Measurements from ENCODE around the gene SDK2.

Gene SDK2

GRCh38 chr17:73520369-73520761, 123.9 kb downstream of the SDK2 start:
- ChIA-PET POLR2A (no interaction called here), CTCF (interaction anchor here (0.6 kb wide), 2 partner anchors 89 to 214 kb away, joined by 5 to 6 read pairs; no protein-coding TSS in a partner anchor)
- TF ChIP-seq TARDBP (IDR thresholded peaks at IDR 0.05) (no peak), L3MBTL2 (conservative IDR thresholded peaks at IDR 0.05) (no peak), ZNF384 (IDR thresholded peaks at IDR 0.05) (no peak), ELF4 (IDR thresholded peaks at IDR 0.05) (no peak), FOXM1 (IDR thresholded peaks at IDR 0.05; ENCODE audit: borderline replicate concordance) (no peak), PKNOX1 (IDR thresholded peaks at IDR 0.05) (no peak), NFRKB (IDR thresholded peaks at IDR 0.05) (no peak), FOXK2 (IDR thresholded peaks at IDR 0.05) (no peak), ARNT (IDR thresholded peaks at IDR 0.05) (no peak), FOXA1 (IDR thresholded peaks at IDR 0.05) (no peak), SUZ12 (IDR thresholded peaks at IDR 0.05) (no peak), BHLHE40 (IDR thresholded peaks at IDR 0.05; ENCODE audit: borderline replicate concordance) (no peak), CTBP1 (IDR thresholded peaks at IDR 0.05; ENCODE audit: borderline replicate concordance) (no peak)
- DNase-seq (ENCODE audit: extremely low spot score), result no peak

GRCh38 chr17:73519714-73520368, 124.4 kb downstream of the SDK2 start:
- ChIA-PET CTCF (interaction anchor here (0.6 kb wide), 1 partner anchor 214 kb away, joined by 5 read pairs; no protein-coding TSS in a partner anchor), POLR2A (no interaction called here)
- no peak for DNase-seq (ENCODE audit: extremely low spot score)
- TF ChIP-seq PKNOX1 (IDR thresholded peaks at IDR 0.05), result no peak
- TF ChIP-seq TARDBP (IDR thresholded peaks at IDR 0.05), result no peak
- no peak for TF ChIP-seq ZNF384 (IDR thresholded peaks at IDR 0.05)
- TF ChIP-seq HDGF (IDR thresholded peaks at IDR 0.05; ENCODE audit: borderline replicate concordance), result no peak
- TF ChIP-seq CTBP1 (IDR thresholded peaks at IDR 0.05; ENCODE audit: borderline replicate concordance), result no peak
- no peak for TF ChIP-seq FOXK2 (IDR thresholded peaks at IDR 0.05)
- no peak for TF ChIP-seq FOXM1 (IDR thresholded peaks at IDR 0.05; ENCODE audit: borderline replicate concordance)
- no peak for TF ChIP-seq L3MBTL2 (conservative IDR thresholded peaks at IDR 0.05)
- TF ChIP-seq LEF1 (IDR thresholded peaks at IDR 0.05; ENCODE audit: borderline replicate concordance), result no peak
- TF ChIP-seq ARNT (IDR thresholded peaks at IDR 0.05), result no peak
- no peak for TF ChIP-seq BHLHE40 (IDR thresholded peaks at IDR 0.05; ENCODE audit: borderline replicate concordance)

- no peak for TF ChIP-seq L3MBTL2 (conservative IDR thresholded peaks at IDR 0.05)
- TF ChIP-seq CTBP1 (IDR thresholded peaks at IDR 0.05; ENCODE audit: borderline replicate concordance), result no peak
- TF ChIP-seq FOXM1 (IDR thresholded peaks at IDR 0.05; ENCODE audit: borderline replicate concordance), result no peak
- TF ChIP-seq HDGF (IDR thresholded peaks at IDR 0.05; ENCODE audit: borderline replicate concordance), result no peak
- TF ChIP-seq LEF1 (IDR thresholded peaks at IDR 0.05; ENCODE audit: borderline replicate concordance), result no peak
- POLR2A ChIA-PET, result no interaction called here
- DNase-seq (ENCODE audit: extremely low spot score), result no peak
- CTCF ChIA-PET, result no interaction called here
Observed at GRCh38 chr17:73519011-73519410, 125.2 kb downstream of the SDK2 start.

- CTCF ChIA-PET, result interaction anchor here (1.0 kb wide), 1 partner anchor 22 kb away, joined by 3 read pairs; no protein-coding TSS in a partner anchor
- no peak for DNase-seq (ENCODE audit: extremely low spot score)
- POLR2A ChIA-PET, result interaction anchor here (1.2 kb wide), 1 partner anchor 23 kb away, joined by 3 read pairs; no protein-coding TSS in a partner anchor
- no peak for TF ChIP-seq HDGF (IDR thresholded peaks at IDR 0.05; ENCODE audit: borderline replicate concordance)
- no peak for TF ChIP-seq SUZ12 (IDR thresholded peaks at IDR 0.05)
- TF ChIP-seq NFRKB (IDR thresholded peaks at IDR 0.05), result no peak
- no peak for TF ChIP-seq SP1 (IDR thresholded peaks at IDR 0.05)
- no peak for TF ChIP-seq FOXM1 (IDR thresholded peaks at IDR 0.05; ENCODE audit: borderline replicate concordance)
- no peak for TF ChIP-seq BHLHE40 (IDR thresholded peaks at IDR 0.05; ENCODE audit: borderline replicate concordance)
- no peak for TF ChIP-seq ARNT (IDR thresholded peaks at IDR 0.05)
- TF ChIP-seq FOXK2 (IDR thresholded peaks at IDR 0.05), result no peak
Observed at GRCh38 chr17:73516431-73516830, 127.8 kb downstream of the SDK2 start.

GRCh38 chr17:73514146-73514863, 129.9 kb downstream of the SDK2 start:
- CTCF ChIA-PET, result no interaction called here
- POLR2A ChIA-PET, result interaction anchor here (1.1 kb wide), 1 partner anchor 13 kb away, joined by 4 read pairs; no protein-coding TSS in a partner anchor

GRCh38 chr17:73513426-73513825, 130.8 kb downstream of the SDK2 start:
- POLR2A ChIA-PET, result interaction anchor here (1.1 kb wide), 1 partner anchor 12 kb away, joined by 4 read pairs; no protein-coding TSS in a partner anchor
- TF ChIP-seq PKNOX1 (IDR thresholded peaks at IDR 0.05) (no peak), TARDBP (IDR thresholded peaks at IDR 0.05) (no peak), BHLHE40 (IDR thresholded peaks at IDR 0.05; ENCODE audit: borderline replicate concordance) (no peak), FOXA1 (IDR thresholded peaks at IDR 0.05) (no peak), SUZ12 (IDR thresholded peaks at IDR 0.05) (no peak), CTBP1 (IDR thresholded peaks at IDR 0.05; ENCODE audit: borderline replicate concordance) (no peak), ZNF384 (IDR thresholded peaks at IDR 0.05) (no peak), ELF4 (IDR thresholded peaks at IDR 0.05) (no peak), ARNT (IDR thresholded peaks at IDR 0.05) (no peak), HDGF (IDR thresholded peaks at IDR 0.05; ENCODE audit: borderline replicate concordance) (no peak)
- CTCF ChIA-PET, result no interaction called here
- no peak for DNase-seq (ENCODE audit: extremely low spot score)

More at GRCh38 chr17:73514146-73514863, 129.9 kb downstream of the SDK2 start:
- DNase-seq (ENCODE audit: extremely low spot score), result no peak
- no peak for TF ChIP-seq TARDBP (IDR thresholded peaks at IDR 0.05)
- no peak for TF ChIP-seq ARNT (IDR thresholded peaks at IDR 0.05)
